Esophagus muscularis mucosa (tissue), 3 donors: ENCODE data around the gene MAPK7.

Experiments used
- POLR2A ChIP-seq: fragments of 450-650 bp; IDR thresholded peaks from one replicate; pipeline ENCODE4 v1.6.1; 2017; ENCODE audit warnings: antibody characterized with exemption, moderate library complexity, mild to moderate bottlenecking, low read depth
- TF ChIP-seq, protein P1 (sequence below), 3 experiments: fragments of 200-600 bp in 2 of 3; fragments of 450-650 bp in 1 of 3; sonication (generic) in 2 of 3; IDR thresholded peaks; one replicate each; pipeline ENCODE4 v1.5.1; 2017 to 2019; ENCODE audit warnings: antibody characterized with exemption in 3 of 3, mild to moderate bottlenecking in 2 of 3, moderate library complexity in 1 of 3

DNA sequence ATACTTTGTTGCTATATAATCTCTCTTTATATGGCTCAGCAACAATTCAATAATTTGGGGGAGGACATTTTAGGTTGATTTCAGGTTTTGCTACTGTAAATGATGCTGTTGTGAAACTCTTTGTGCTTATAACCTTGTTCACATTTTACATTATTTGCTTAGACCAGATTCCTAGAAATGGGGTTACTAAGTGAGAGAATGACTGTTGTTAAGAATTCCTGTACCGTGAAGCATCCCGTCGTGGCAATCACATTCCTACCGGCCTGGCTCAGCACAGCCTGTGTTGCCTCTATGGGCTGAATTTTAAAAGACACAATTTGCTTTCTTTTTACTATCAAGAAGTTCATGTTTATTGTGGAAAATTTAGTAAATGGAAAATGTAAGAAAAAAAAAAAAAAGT lies 47.2 kb upstream of the MAPK7 start:
- TF ChIP-seq, protein P1, sequence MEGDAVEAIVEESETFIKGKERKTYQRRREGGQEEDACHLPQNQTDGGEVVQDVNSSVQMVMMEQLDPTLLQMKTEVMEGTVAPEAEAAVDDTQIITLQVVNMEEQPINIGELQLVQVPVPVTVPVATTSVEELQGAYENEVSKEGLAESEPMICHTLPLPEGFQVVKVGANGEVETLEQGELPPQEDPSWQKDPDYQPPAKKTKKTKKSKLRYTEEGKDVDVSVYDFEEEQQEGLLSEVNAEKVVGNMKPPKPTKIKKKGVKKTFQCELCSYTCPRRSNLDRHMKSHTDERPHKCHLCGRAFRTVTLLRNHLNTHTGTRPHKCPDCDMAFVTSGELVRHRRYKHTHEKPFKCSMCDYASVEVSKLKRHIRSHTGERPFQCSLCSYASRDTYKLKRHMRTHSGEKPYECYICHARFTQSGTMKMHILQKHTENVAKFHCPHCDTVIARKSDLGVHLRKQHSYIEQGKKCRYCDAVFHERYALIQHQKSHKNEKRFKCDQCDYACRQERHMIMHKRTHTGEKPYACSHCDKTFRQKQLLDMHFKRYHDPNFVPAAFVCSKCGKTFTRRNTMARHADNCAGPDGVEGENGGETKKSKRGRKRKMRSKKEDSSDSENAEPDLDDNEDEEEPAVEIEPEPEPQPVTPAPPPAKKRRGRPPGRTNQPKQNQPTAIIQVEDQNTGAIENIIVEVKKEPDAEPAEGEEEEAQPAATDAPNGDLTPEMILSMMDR (IDR thresholded peaks at IDR 0.05) = no peak
- no peak for TF ChIP-seq POLR2A
